ENCODE data around the gene ITGAV. TPM values are rescaled to one million over a fixed set of nuclear protein-coding genes. Genes with fewer than 3 reads are reported as not detected.

ITGAV gene
- total RNA-seq, 1 donor from 2014 or later = 115 TPM

DNA sequence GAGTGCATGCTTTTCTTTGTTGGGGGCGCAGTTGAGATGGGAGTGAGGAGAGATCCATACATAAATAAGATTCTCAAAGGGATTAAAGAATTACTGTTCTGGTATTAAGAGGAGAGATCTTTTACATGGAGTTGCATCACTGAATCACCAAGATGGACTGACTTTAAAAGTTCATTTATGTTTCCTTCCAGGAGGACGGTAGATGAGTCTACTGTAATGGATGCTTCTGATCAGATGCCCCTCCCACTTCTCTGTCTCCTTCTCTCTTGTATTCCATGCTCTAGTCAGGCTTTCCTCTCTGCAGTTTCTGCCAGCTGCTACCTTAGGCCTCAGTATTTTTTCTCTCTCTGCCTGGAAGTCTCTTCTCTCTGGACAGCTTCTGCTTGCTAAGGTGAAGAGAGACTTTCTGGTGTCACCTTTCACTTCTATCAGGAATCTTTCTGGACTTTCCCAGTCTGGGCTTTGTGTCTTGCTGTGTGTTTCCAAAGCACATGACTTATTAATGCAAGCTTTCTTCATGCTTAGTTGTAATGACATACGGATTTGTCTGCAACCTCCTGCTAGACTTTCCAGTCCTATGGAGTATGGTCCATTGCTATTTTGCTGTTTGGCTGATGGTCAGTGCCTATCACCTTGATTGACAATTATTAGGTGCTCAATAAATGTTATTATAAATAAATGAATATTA, 127.6 kb downstream of the ITGAV start:
- DNase-seq (ENCODE audit: low spot score in 2 of 2) = no peak
- Histone ChIP-seq H3K36me3 (no peaks in the 10 kb centered on the region), H3K4me3 (no peak overlapping the region), H3K27ac (no peak overlapping the region), H3K4me1 (no peaks in the 10 kb centered on the region), H3K27me3 (no peaks in the 10 kb centered on the region), H3K9me3 (no peaks in the 10 kb centered on the region)
- intact Hi-C loops (cut with DNase I) = no loop called here
- TF ChIP-seq CTCF (IDR thresholded peaks at IDR 0.05) = no peak

- no peak for TF ChIP-seq CTCF (IDR thresholded peaks at IDR 0.05)
- intact Hi-C loops (cut with DNase I) = no loop called here
- no peak overlapping the region for H3K4me3 ChIP-seq
Observed at GRCh38 chr2:186718122-186718521, 128.3 kb downstream of the ITGAV start.

DNA sequence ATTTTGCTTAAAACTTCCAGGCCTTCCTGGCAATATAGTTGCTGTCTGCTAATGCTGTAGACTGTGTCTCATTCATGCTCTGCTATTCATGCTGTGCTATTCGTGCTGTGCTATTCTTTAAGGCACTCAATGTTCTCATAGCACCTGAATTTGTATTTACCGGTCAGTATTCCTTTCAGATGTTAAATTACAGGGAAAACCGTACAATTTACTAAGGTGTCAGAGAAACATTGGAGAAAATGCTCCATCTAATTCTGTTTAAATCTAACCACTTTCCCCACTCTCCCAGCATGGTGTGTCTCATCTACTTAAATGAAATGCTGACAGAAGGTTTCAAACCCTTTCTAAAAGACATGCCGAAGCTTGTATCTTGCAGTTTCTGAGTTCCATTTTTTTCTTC, 129.0 kb downstream of the ITGAV start:
- Histone ChIP-seq H3K9me3 (no peaks in the 10 kb centered on the region), H3K4me1 (no peaks in the 10 kb centered on the region), H3K36me3 (no peaks in the 10 kb centered on the region), H3K4me3 (no peak overlapping the region), H3K27ac (no peak overlapping the region), H3K27me3 (no peaks in the 10 kb centered on the region)
- TF ChIP-seq CTCF (IDR thresholded peaks at IDR 0.05) = no peak
- intact Hi-C loops (cut with DNase I) = no loop called here
- DNase-seq (ENCODE audit: low spot score in 2 of 2) = no peak

More at GRCh38 chr2:186718122-186718521, 128.3 kb downstream of the ITGAV start:
- Histone ChIP-seq H3K9me3 (no peaks in the 10 kb centered on the region), H3K36me3 (no peaks in the 10 kb centered on the region), H3K27me3 (no peaks in the 10 kb centered on the region), H3K4me1 (no peaks in the 10 kb centered on the region), H3K27ac (no peak overlapping the region)
- no peak for DNase-seq (ENCODE audit: low spot score in 2 of 2)

GRCh38 chr2:186721956-186722355, 132.1 kb downstream of the ITGAV start:
- TF ChIP-seq CTCF (IDR thresholded peaks at IDR 0.05) = no peak
- H3K27me3 ChIP-seq = no peaks in the 10 kb centered on the region
- H3K36me3 ChIP-seq = no peaks in the 10 kb centered on the region
- H3K4me1 ChIP-seq = no peaks in the 10 kb centered on the region
- no peak for DNase-seq (ENCODE audit: low spot score in 2 of 2)
- H3K27ac ChIP-seq = no peak overlapping the region
- H3K4me3 ChIP-seq = no peak overlapping the region
- no peaks in the 10 kb centered on the region for H3K9me3 ChIP-seq
- intact Hi-C loops (cut with DNase I) = no loop called here

DNA sequence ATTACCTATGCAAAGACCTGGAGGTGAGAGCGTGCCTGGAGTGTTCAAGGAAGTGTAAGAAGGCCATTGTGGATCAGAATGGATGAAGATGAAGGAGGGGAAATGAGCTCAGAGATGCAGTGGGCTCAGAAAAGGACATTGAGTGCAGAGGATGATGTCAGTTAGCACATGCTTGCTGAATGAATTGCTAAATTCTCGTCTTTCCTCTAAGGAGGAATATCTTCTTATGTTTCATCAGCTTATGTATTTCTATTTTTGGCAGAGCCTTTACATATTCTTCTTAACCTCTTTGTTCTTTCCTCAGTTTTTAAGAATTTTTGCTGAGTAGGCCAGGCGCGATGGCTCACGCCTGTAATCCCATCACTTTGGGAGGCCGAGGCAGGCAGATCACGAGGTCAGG, 134.9 kb downstream of the ITGAV start:
- TF ChIP-seq CTCF (IDR thresholded peaks at IDR 0.05) = no peak
- DNase-seq (ENCODE audit: low spot score in 2 of 2) = no peak
- H3K4me1 ChIP-seq = no peaks in the 10 kb centered on the region
- H3K27ac ChIP-seq = no peak overlapping the region
- no peak overlapping the region for H3K4me3 ChIP-seq
- no peaks in the 10 kb centered on the region for H3K27me3 ChIP-seq
- H3K36me3 ChIP-seq = no peaks in the 10 kb centered on the region
- no peaks in the 10 kb centered on the region for H3K9me3 ChIP-seq
- intact Hi-C loops (cut with DNase I) = no loop called here

DNA sequence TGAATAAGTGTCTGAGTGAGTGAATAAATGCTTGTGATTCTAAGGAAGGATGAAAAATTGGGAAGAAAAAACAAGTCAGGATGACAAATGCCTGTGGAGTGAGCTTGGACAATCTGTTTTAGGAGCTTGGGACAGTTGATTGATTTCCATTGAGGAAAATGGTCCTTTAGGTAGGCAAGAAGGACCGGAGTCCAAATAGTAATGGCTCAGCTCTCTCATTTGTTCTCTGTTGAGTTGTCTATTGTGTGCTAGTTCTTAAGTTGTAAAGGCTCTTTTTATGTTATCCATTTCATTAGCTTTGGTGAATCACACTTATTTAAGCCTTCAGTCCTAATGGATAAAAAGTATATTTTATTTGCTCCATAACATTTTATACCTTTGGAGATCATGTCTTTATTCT, 135.9 kb downstream of the ITGAV start:
- H3K27ac ChIP-seq = no peak overlapping the region
- no peak overlapping the region for H3K4me3 ChIP-seq
- H3K4me1 ChIP-seq = no peaks in the 10 kb centered on the region
- TF ChIP-seq CTCF (IDR thresholded peaks at IDR 0.05) = no peak
- intact Hi-C loops (cut with DNase I) = no loop called here
- H3K36me3 ChIP-seq = no peaks in the 10 kb centered on the region
- H3K9me3 ChIP-seq = no peaks in the 10 kb centered on the region
- DNase-seq (ENCODE audit: low spot score in 2 of 2) = no peak
- H3K27me3 ChIP-seq = no peaks in the 10 kb centered on the region
